ENCODE data around the gene JAML. TPM values are rescaled to one million over a fixed set of nuclear protein-coding genes. Genes with fewer than 3 reads are reported as not detected.

Gene JAML
- total and polyA plus RNA-seq, 2 of the 13 experiments (the other 11 are each of a cell fraction or from before 2014, with no cell fraction given) = 2.0 to 3.3 TPM

GRCh38 chr11:118198370-118198769, 26.4 kb downstream of the JAML start (continued):
- TF ChIP-seq ZBED4 (CRISPR knock-in tag; IDR thresholded peaks at IDR 0.05; ENCODE audit: borderline replicate concordance) (no peak), PHF5A (CRISPR knock-in tag; IDR thresholded peaks at IDR 0.05; ENCODE audit: low read depth, unreplicated experiment) (no peak), GMEB1 (CRISPR knock-in tag; IDR thresholded peaks at IDR 0.05; ENCODE audit: borderline replicate concordance) (no peak), ZHX1 (CRISPR knock-in tag; IDR thresholded peaks at IDR 0.05; ENCODE audit: low read depth) (no peak), TCF7 (IDR thresholded peaks at IDR 0.05; ENCODE audit: low read depth) (no peak), JUN (CRISPR knock-in tag; IDR thresholded peaks at IDR 0.05) (no peak), TEAD3 (CRISPR knock-in tag; optimal IDR thresholded peaks at IDR 0.05; ENCODE audit: borderline replicate concordance) (peak; percentile 33), RBFOX2 (IDR thresholded peaks at IDR 0.05; ENCODE audit: low read depth, low read length) (no peak), ZNF280D (CRISPR knock-in tag; IDR thresholded peaks at IDR 0.05) (no peak), ZNF737 (CRISPR knock-in tag; IDR thresholded peaks at IDR 0.05; ENCODE audit: borderline replicate concordance) (no peak), DRAP1 (CRISPR knock-in tag; IDR thresholded peaks at IDR 0.05) (no peak), FOXA3 (CRISPR knock-in tag; IDR thresholded peaks at IDR 0.05) (0 out of 2 replicates have a peak, but pooled peaks have one; percentile 6), ZNF329 (CRISPR knock-in tag; IDR thresholded peaks at IDR 0.05; ENCODE audit: low read depth) (no peak), PRMT3 (CRISPR knock-in tag; IDR thresholded peaks at IDR 0.05; ENCODE audit: borderline replicate concordance, low read depth) (no peak), ZXDC (CRISPR knock-in tag; IDR thresholded peaks at IDR 0.05) (no peak)
